SK-N-SH (cell line): Measurements from ENCODE around the gene ZNF385C. TPM values are rescaled to one million over a fixed set of nuclear protein-coding genes. Genes with fewer than 3 reads are reported as not detected.

Experiments
- CTCF ChIA-PET: fragments of 300-600, 350-600 bp; formaldehyde crosslinking; extraction: SDS; loops from one replicate; lab custom pipeline; 2021; lab: Yijun Ruan, JAX
- POLR2A ChIA-PET: fragments of 350-600 bp; sonication (Branson Sonifier 250); formaldehyde crosslinking; extraction: SDS; loops from one replicate; lab custom pipeline; 2020; ENCODE audit warnings: antibody characterized with exemption, inconsistent platforms; lab: Yijun Ruan, JAX
- DNase-seq: peaks from one replicate; pipeline ENCODE4 v3.0.0; 2012
- H2AFZ ChIP-seq: fragments of 200-600 bp; sonication (generic); 2 replicates; pipeline ENCODE4 v1.8.1; 2016; ENCODE audit warnings: antibody characterized with exemption, mild to moderate bottlenecking, low read depth
- H3F3A ChIP-seq: fragments of 200-600 bp; sonication (generic); replicated peaks from 2 replicates; pipeline ENCODE3; 2016; ENCODE audit warnings: antibody characterized with exemption, mild to moderate bottlenecking; ENCODE audit not compliant: insufficient read depth
- H3K27ac ChIP-seq, 2 experiments: fragments of 200-500 bp in 1 of 2; fragments of 200-600 bp in 1 of 2; sonication (Bioruptor generic) in 1 of 2; sonication (generic), shearing (Covaris generic) in 1 of 2; 2 replicates each; pipeline versions ENCODE4 v1.5.1 to v1.6.1; 2014 to 2016; ENCODE audit warnings: low read depth in 2 of 2, inconsistent platforms in 1 of 2, low read length in 1 of 2, mild to moderate bottlenecking in 1 of 2, mixed read lengths in 1 of 2
- H3K27me3 ChIP-seq: fragments of 200-600 bp; sonication (generic), shearing (Covaris generic); 2 replicates; pipeline ENCODE4 v1.6.1; 2016; ENCODE audit warnings: mixed run types; ENCODE audit not compliant: insufficient read depth
- H3K36me3 ChIP-seq, 2 experiments: fragments of 200-500 bp in 1 of 2; fragments of 200-600 bp in 1 of 2; sonication (Bioruptor generic) in 1 of 2; sonication (generic) in 1 of 2; replicated peaks in 1 of 2; 2 replicates each; pipeline versions ENCODE3 to v1.5.1; 2014 to 2016; ENCODE audit warnings: low read length in 1 of 2, mild to moderate bottlenecking in 1 of 2; ENCODE audit not compliant: insufficient read depth in 2 of 2, control insufficient read depth in 1 of 2
- H3K4me1 ChIP-seq, 2 experiments: fragments of 200-500 bp in 1 of 2; fragments of 200-600 bp in 1 of 2; sonication (Bioruptor generic) in 1 of 2; sonication (generic), shearing (Covaris generic) in 1 of 2; 2 replicates each; pipeline versions ENCODE4 v1.5.1 to v1.6.1; 2014 to 2016; ENCODE audit warnings: low read depth in 1 of 2, low read length in 1 of 2, mixed run types in 1 of 2; ENCODE audit not compliant: insufficient read depth in 2 of 2, control insufficient read depth in 1 of 2
- H3K4me2 ChIP-seq: fragments of 200-600 bp; sonication (generic), shearing (Covaris generic); 2 replicates; pipeline ENCODE4 v1.6.1; 2017; ENCODE audit warnings: mixed run types
- H3K4me3 ChIP-seq, 2 experiments: fragments of 200-500 bp in 1 of 2; fragments of 200-600 bp in 1 of 2; sonication (Bioruptor generic) in 1 of 2; sonication (generic), shearing (Covaris generic) in 1 of 2; 2 replicates each; pipeline versions ENCODE4 v1.5.1 to v1.8.1; 2014 to 2016; ENCODE audit warnings: low read depth in 2 of 2, inconsistent platforms in 1 of 2, low read length in 1 of 2, mild to moderate bottlenecking in 1 of 2, mixed read lengths in 1 of 2, moderate library complexity in 1 of 2
- H3K79me2 ChIP-seq: fragments of 200-600 bp; sonication (generic); 2 replicates; pipeline ENCODE4 v1.8.1; 2017; ENCODE audit warnings: mild to moderate bottlenecking; ENCODE audit not compliant: insufficient read depth
- H3K9ac ChIP-seq: fragments of 200-600 bp; sonication (generic); 2 replicates; pipeline ENCODE4 v1.6.1; 2017; ENCODE audit warnings: mixed run types
- H3K9me2 ChIP-seq: fragments of 200-600 bp; sonication (generic); 2 replicates; pipeline ENCODE4 v1.6.1; 2017; ENCODE audit warnings: mixed run types
- H3K9me3 ChIP-seq: fragments of 200-600 bp; sonication (generic); 2 replicates; pipeline ENCODE4 v1.6.1; 2017; ENCODE audit warnings: mixed run types, mild to moderate bottlenecking, moderate library complexity
- H4K20me1 ChIP-seq: fragments of 200-600 bp; sonication (generic); 2 replicates; pipeline ENCODE4 v1.6.1; 2017; ENCODE audit warnings: mild to moderate bottlenecking, mixed run types; ENCODE audit not compliant: insufficient read depth
- ELF1 ChIP-seq: IDR thresholded peaks from 2 replicates; pipeline ENCODE4 v1.4.0; 2012
- EP300 ChIP-seq, 2 experiments: IDR thresholded peaks; 2 replicates each; pipeline versions ENCODE4 v1.4.0 to v1.6.1; 2012; ENCODE audit warnings: borderline replicate concordance in 1 of 2, low read depth in 1 of 2, low read length in 1 of 2
- FOSL2 ChIP-seq: IDR thresholded peaks from 2 replicates; pipeline ENCODE4 v1.4.0; 2012; ENCODE audit warnings: low read depth, mild to moderate bottlenecking, moderate library complexity, borderline replicate concordance
- JUND ChIP-seq: IDR thresholded peaks from 2 replicates; pipeline ENCODE4 v1.4.0; 2012
- MAX ChIP-seq: IDR thresholded peaks from 2 replicates; pipeline ENCODE4 v1.4.0; 2012; ENCODE audit warnings: low read depth
- MXI1 ChIP-seq: IDR thresholded peaks from 2 replicates; pipeline ENCODE4 v1.6.1; 2012; ENCODE audit warnings: mild to moderate bottlenecking, low read depth, low read length, improper control_type of control experiment
- TCF12 ChIP-seq: IDR thresholded peaks from 2 replicates; pipeline ENCODE4 v1.4.0; 2012
- YY1 ChIP-seq: IDR thresholded peaks from 2 replicates; pipeline ENCODE4 v1.4.0; 2012; ENCODE audit warnings: low read depth, mild to moderate bottlenecking
- WGBS: methylation state at CpG from one replicate; pipeline ENCODE4 v1.1.6; 2017; ENCODE audit warnings: low lambda C conversion rate; 5-methylcytosine and 5-hydroxymethylcytosine counted together
- polyA plus RNA-seq, 3 experiments: library from polyadenylated mRNA; depleted of rRNA; stranded (reverse); fragments of >200 nt; gene quantifications; 2 replicates each; pipeline ENCODE4 v1.2.3, GENCODE V29; 2012
- TF ChIP-seq, protein P1 (sequence below): fragments of 150-350 bp; IDR thresholded peaks from 2 replicates; pipeline ENCODE4 v1.6.1; 2016; ENCODE audit warnings: mild to moderate bottlenecking, low read depth, low read length
- TF ChIP-seq, protein P2 (sequence below): IDR thresholded peaks from 2 replicates; pipeline ENCODE4 v1.4.0; 2012; ENCODE audit warnings: low read depth, borderline replicate concordance

The ZNF385C gene
- polyA plus RNA-seq, 1 of the 3 experiments (the other 2 are of a cell fraction) = 0.05 TPM

DNA sequence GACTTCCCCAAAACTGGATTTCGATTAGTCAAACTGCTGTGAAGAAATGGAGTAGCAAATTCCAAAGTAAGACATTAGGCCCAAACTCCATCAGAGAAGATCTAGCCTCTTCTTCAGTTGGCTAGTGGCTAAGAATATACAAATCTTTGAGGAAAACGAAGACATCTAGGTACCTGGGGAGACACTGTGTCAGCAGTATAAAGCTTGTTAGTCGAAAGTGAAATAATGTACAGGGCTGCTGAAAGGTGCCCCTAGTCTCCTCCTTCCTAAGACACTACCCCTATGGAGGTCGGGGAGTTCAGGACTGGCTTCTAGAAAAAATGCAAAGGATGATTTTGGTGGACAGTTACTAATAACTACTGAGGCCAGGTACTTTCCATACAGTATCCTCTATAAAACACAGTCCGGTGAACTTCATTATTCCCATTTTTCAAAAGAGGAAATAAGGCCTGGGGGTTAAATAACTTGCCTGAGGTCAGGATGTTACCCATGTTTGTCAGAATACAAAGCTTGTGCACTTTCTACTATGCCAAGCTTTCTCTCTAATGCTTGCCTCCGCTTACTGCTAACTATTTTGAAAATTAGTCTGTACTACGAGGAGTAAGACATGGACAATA is 96.0 kb downstream of the ZNF385C start:
- ChIA-PET CTCF (interaction anchor here (0.8 to 1.4 kb wide), 4 partner anchors 11 to 43 kb away, joined by 3 to 4 read pairs (median 4); no protein-coding TSS in a partner anchor), POLR2A (no interaction called here)
- Histone ChIP-seq H3K4me3 (no peak overlapping the region), H3K9me2 (no peaks in the 10 kb centered on the region), H3K79me2 (peaks cover 73% of the 10 kb centered on the region), H2AFZ (no peak overlapping the region), H3K27me3 (no peaks in the 10 kb centered on the region), H3F3A (no peaks in the 10 kb centered on the region), H3K4me1 (peaks cover 6 to 8% of the 10 kb centered on the region in 2 experiments; a peak in 2 of 4 replicates), H3K27ac (peak overlapping the region in 1 of 2 experiments; percentile 9; a peak in 2 of 4 replicates), H3K9ac (no peak overlapping the region; the same call in 1 of the 2 replicates), H4K20me1 (peaks cover 54% of the 10 kb centered on the region), H3K36me3 (peaks cover 32 to 39% of the 10 kb centered on the region in 2 experiments), H3K4me2 (no peak overlapping the region), H3K9me3 (no peaks in the 10 kb centered on the region)
- TF ChIP-seq TCF12 (no peak), YY1 (no peak), FOSL2 (no peak), MXI1 (no peak), ELF1 (no peak), MAX (no peak)
- no peak for DNase-seq
- WGBS = 80% methylated on average over 7 of the region's 7 CpGs

- H3K9ac ChIP-seq = no peak overlapping the region
- POLR2A ChIA-PET = no interaction called here
- CTCF ChIA-PET = no interaction called here
Observed at GRCh38 chr17:42001729-42002128, 96.5 kb downstream of the ZNF385C start.

GRCh38 chr17:42000413-42001133 is 97.7 kb downstream of the ZNF385C start:
- H4K20me1 ChIP-seq = peaks cover 39% of the 10 kb centered on the region
- no peak overlapping the region for H3K27ac ChIP-seq
- H3K9ac ChIP-seq = no peak overlapping the region
- peaks cover 61% of the 10 kb centered on the region for H3K79me2 ChIP-seq
- CTCF ChIA-PET = interaction anchor here (1.0 to 1.3 kb wide), 3 partner anchors 17 to 101 kb away, joined by 3 to 4 read pairs (median 3); no protein-coding TSS in a partner anchor
- H3K4me1 ChIP-seq = peaks cover 5 to 8% of the 10 kb centered on the region in 2 experiments; a peak in 2 of 4 replicates
- no peak overlapping the region for H2AFZ ChIP-seq
- H3K9me3 ChIP-seq = no peaks in the 10 kb centered on the region
- peaks cover 4% of the 10 kb centered on the region for H3F3A ChIP-seq
- TF ChIP-seq, protein P1, sequence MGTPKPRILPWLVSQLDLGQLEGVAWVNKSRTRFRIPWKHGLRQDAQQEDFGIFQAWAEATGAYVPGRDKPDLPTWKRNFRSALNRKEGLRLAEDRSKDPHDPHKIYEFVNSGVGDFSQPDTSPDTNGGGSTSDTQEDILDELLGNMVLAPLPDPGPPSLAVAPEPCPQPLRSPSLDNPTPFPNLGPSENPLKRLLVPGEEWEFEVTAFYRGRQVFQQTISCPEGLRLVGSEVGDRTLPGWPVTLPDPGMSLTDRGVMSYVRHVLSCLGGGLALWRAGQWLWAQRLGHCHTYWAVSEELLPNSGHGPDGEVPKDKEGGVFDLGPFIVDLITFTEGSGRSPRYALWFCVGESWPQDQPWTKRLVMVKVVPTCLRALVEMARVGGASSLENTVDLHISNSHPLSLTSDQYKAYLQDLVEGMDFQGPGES = no peak
- H3K36me3 ChIP-seq = peaks cover 48 to 56% of the 10 kb centered on the region in 2 experiments
- no peak overlapping the region for H3K4me3 ChIP-seq
- POLR2A ChIA-PET = no interaction called here
- no peaks in the 10 kb centered on the region for H3K9me2 ChIP-seq
- H3K4me2 ChIP-seq = no peak overlapping the region
- WGBS = 95% methylated on average over 3 of the region's 3 CpGs
- DNase-seq = no peak
- H3K27me3 ChIP-seq = no peaks in the 10 kb centered on the region

More at GRCh38 chr17:42001729-42002128, 96.5 kb downstream of the ZNF385C start:
- no peak overlapping the region for H3K4me2 ChIP-seq
- no peaks in the 10 kb centered on the region for H3K9me2 ChIP-seq
- no peaks in the 10 kb centered on the region for H3F3A ChIP-seq
- 98% methylated on average over 2 of the region's 2 CpGs for WGBS
- no peaks in the 10 kb centered on the region for H3K27me3 ChIP-seq
- H3K9me3 ChIP-seq = no peaks in the 10 kb centered on the region
- H4K20me1 ChIP-seq = peaks cover 48% of the 10 kb centered on the region
- H3K36me3 ChIP-seq = peaks cover 37 to 44% of the 10 kb centered on the region in 2 experiments
- H3K27ac ChIP-seq = no peak overlapping the region
- no peak overlapping the region for H2AFZ ChIP-seq
- H3K79me2 ChIP-seq = peaks cover 68% of the 10 kb centered on the region
- peaks cover 6 to 8% of the 10 kb centered on the region in 2 experiments; a peak in 2 of 4 replicates for H3K4me1 ChIP-seq
- no peak for TF ChIP-seq EP300 (IDR thresholded peaks at IDR 0.05; ENCODE audit: borderline replicate concordance in 1 of 2, low read depth in 1 of 2, low read length in 1 of 2)
- no peak for TF ChIP-seq TCF12
- TF ChIP-seq, protein P2, sequence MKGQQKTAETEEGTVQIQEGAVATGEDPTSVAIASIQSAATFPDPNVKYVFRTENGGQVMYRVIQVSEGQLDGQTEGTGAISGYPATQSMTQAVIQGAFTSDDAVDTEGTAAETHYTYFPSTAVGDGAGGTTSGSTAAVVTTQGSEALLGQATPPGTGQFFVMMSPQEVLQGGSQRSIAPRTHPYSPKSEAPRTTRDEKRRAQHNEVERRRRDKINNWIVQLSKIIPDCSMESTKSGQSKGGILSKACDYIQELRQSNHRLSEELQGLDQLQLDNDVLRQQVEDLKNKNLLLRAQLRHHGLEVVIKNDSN = no peak
- TF ChIP-seq JUND = no peak
- no peak for DNase-seq
- H3K4me3 ChIP-seq = no peak overlapping the region
